ENCODE data around the gene YBEY. TPM values are rescaled to one million over a fixed set of nuclear protein-coding genes. Genes with fewer than 3 reads are reported as not detected.

The YBEY gene
- total and polyA plus RNA-seq, 2 donors: 17.2 to 27.8 TPM

DNA sequence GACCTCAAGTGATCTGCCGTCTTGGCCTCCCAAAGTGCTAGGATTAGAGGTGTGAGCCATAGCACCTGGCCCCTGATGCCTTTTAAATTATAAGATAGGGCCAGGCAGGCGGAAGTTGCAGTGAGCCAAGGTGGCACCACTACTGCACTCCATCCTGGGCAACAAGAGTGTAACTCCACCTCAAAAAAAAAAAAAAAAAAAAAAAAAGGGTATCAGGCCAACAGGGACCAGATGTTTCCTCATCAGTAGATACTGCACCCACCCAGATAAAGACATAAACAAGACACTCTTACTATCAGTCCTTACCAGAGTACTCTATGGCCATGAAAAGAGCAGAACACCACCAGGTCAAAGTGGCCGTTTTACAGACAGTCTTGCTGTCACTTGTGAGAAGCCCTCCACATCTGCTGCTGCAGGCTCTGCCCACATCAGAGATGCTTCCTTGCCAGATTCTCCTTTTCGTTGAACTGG, 34.2 kb downstream of the YBEY start:
- Histone ChIP-seq H3K36me3 (ENCODE audit: control insufficient read depth in 2 of 2, insufficient read depth in 2 of 2, low read length in 1 of 2) (peaks cover 27 to 29% of the 10 kb centered on the region in 2 donors), H3K4me1 (ENCODE audit: control insufficient read depth in 2 of 2, insufficient read depth in 2 of 2, low read length in 2 of 2) (peaks cover 15 to 41% of the 10 kb centered on the region in 2 donors), H3K4me3 (ENCODE audit: low read length in 2 of 2) (peak overlapping the region; percentile 21 to 98), H3K27ac (ENCODE audit: low read depth in 1 of 2, low read length in 1 of 2) (peak overlapping the region; percentile 58 to 60), H3K27me3 (ENCODE audit: control insufficient read depth in 2 of 2, insufficient read depth in 1 of 2, low read length in 1 of 2) (no peaks in the 10 kb centered on the region), H3K9me3 (ENCODE audit: control insufficient read depth in 2 of 2, insufficient read depth in 1 of 2, low read length in 1 of 2) (no peaks in the 10 kb centered on the region)
- 9% methylated on average over 4 of the region's 4 CpGs for WGBS
- DNase-seq (ENCODE audit: low read depth in 6 of 9, low spot score in 9 of 9): peak in 2 of 9 donors; percentile 13 to 47

DNA sequence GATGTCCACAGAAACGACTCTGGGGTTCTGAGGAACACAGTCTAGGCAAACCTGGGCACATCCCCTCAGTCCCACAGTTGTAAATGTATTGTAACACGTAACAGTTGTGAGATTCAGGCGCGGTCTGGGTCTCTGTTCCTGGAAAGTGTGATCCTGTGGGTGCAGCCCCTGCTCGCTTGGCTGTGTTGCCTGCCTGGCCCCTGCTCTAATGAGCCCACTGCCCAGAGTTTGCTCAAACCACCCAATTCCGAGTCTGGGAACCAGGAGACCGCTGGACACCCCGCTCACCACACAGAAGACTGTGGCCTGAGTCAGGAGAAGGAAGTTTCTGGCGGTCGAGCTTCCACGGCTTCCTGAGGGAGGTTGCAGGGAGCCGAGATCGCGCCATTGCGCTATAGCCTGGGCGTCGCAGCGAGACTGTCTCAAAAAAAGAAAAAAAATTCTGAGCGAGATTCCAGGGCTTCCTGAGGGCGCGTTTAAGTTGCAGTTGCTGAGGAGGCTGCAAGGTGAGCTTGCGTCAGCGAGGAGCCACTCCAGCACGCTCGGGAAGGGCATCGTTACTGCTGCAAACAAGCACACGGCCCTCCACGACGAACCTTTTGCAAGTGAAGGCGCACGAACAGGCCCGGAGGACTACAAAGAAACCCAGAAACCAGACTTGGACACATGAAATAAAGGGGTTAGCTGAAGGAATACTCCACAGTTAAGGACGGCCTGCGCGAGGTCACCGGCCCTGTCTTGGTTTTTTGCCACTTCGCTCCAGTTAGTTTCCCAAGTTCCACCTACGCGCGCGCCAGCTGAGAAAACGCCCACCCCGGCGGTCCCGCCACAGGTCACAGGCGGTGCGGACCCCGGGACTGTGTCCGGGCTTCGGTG, 36.4 kb downstream of the YBEY start:
- peak in 3 of 9 donors; percentile 12 to 36 (median 13) for DNase-seq (ENCODE audit: low read depth in 6 of 9, low spot score in 9 of 9)
- H3K27me3 ChIP-seq (ENCODE audit: control insufficient read depth in 2 of 2, insufficient read depth in 1 of 2, low read length in 1 of 2): no peaks in the 10 kb centered on the region
- H3K4me1 ChIP-seq (ENCODE audit: control insufficient read depth in 2 of 2, insufficient read depth in 2 of 2, low read length in 2 of 2): peaks cover 19 to 45% of the 10 kb centered on the region in 2 donors
- H3K27ac ChIP-seq (ENCODE audit: low read depth in 1 of 2, low read length in 1 of 2): peak overlapping the region; percentile 36 to 83
- peaks cover 20 to 21% of the 10 kb centered on the region in 2 donors for H3K36me3 ChIP-seq (ENCODE audit: control insufficient read depth in 2 of 2, insufficient read depth in 2 of 2, low read length in 1 of 2)
- H3K9me3 ChIP-seq (ENCODE audit: control insufficient read depth in 2 of 2, insufficient read depth in 1 of 2, low read length in 1 of 2): no peaks in the 10 kb centered on the region
- H3K4me3 ChIP-seq (ENCODE audit: low read length in 2 of 2): peak overlapping the region; percentile 98
- WGBS: 2% methylated on average over 50 of the region's 50 CpGs

DNA sequence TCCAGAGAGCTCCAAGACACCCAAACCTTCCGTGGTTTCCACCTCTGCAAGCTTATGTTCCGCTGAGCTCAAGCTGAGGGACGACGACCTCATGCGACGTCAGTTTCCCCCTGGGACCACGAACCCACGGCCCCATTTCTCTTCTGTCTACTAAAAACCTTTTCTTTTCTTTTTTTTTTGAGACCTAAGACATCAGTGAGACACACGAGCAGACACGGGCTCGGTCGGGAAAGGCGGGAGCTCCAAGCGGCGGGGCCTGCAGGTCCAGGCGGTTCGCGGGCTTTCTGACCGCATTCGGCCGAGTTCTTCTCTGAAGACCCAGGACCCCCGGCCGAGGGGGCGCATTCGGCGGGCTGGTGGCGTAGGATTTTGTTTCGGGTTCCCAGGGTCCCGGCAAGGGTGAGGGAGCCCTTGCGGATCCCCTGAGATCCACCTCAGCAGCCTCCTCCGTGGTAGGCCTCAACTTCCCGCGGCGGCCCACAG, 37.1 kb downstream of the YBEY start:
- H3K27me3 ChIP-seq (ENCODE audit: control insufficient read depth in 2 of 2, insufficient read depth in 1 of 2, low read length in 1 of 2): no peaks in the 10 kb centered on the region
- peaks cover 19 to 45% of the 10 kb centered on the region in 2 donors for H3K4me1 ChIP-seq (ENCODE audit: control insufficient read depth in 2 of 2, insufficient read depth in 2 of 2, low read length in 2 of 2)
- peak in 3 of 9 donors; percentile 3 to 18 (median 9) for DNase-seq (ENCODE audit: low read depth in 6 of 9, low spot score in 9 of 9)
- no peaks in the 10 kb centered on the region for H3K9me3 ChIP-seq (ENCODE audit: control insufficient read depth in 2 of 2, insufficient read depth in 1 of 2, low read length in 1 of 2)
- H3K27ac ChIP-seq (ENCODE audit: low read depth in 1 of 2, low read length in 1 of 2): peak overlapping the region in 1 of 2 donors; percentile 83
- under 1% methylated on average over 34 of the region's 34 CpGs for WGBS
- H3K4me3 ChIP-seq (ENCODE audit: low read length in 2 of 2): peak overlapping the region; percentile 98
- H3K36me3 ChIP-seq (ENCODE audit: control insufficient read depth in 2 of 2, insufficient read depth in 2 of 2, low read length in 1 of 2): peaks cover 18 to 22% of the 10 kb centered on the region in 2 donors

DNA sequence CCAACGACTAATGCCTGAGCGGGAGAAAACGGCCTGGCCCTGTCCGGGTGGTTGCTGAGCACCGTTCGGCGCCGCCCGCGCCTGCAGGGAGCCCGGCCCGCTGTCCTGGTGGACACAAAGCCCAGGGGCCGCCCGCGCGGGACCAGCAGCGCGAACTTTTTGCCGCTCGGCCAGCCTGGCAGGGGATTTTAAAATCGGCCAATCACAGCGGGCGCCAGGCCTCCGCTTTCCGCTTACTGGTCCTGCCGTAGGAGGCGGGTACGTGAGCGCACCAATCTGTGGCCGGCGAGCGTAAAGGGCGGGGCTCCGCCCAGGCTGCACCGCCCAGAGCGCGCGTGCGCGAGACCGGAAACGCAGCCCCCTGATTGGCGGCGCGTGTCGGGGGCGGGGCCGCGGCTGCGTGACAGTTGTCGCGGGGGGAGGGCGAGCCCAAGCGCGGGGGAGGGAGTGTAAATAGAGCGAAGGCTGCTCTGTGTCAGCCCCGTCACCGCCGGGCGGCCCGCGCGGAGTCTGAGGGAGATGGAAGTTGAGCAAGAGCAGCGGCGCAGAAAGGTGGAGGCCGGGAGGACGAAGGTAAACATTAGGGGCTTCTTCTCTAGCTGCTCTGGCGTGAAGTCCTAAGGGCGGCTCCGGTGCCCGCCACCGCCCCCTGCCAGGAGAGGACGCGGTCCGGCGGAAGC, 37.7 kb downstream of the YBEY start, which contains the start of the genes C21orf58 and PCNT:
Gene C21orf58, minus strand, starts transcription at position 161 of the 680 bp plus-strand sequence. CDS start 1,132 bp downstream, outside the sequence.
Gene PCNT, plus strand, starts transcription at position 447 of the 680 bp plus-strand sequence. Its CDS starts 73 bp downstream, at position 520.
- Histone ChIP-seq H3K36me3 (ENCODE audit: control insufficient read depth in 2 of 2, insufficient read depth in 2 of 2, low read length in 1 of 2) (peaks cover 14 to 21% of the 10 kb centered on the region in 2 donors), H3K9me3 (ENCODE audit: control insufficient read depth in 2 of 2, insufficient read depth in 1 of 2, low read length in 1 of 2) (no peaks in the 10 kb centered on the region), H3K27ac (ENCODE audit: low read depth in 1 of 2, low read length in 1 of 2) (peak within 1 kb of the TSS; percentile 100), H3K4me3 (ENCODE audit: low read length in 2 of 2) (peak within 1 kb of the TSS; percentile 98), H3K4me1 (ENCODE audit: control insufficient read depth in 2 of 2, insufficient read depth in 2 of 2, low read length in 2 of 2) (peaks cover 19 to 42% of the 10 kb centered on the region in 2 donors), H3K27me3 (ENCODE audit: control insufficient read depth in 2 of 2, insufficient read depth in 1 of 2, low read length in 1 of 2) (no peaks in the 10 kb centered on the region)
- peak; percentile 90 to 98 (median 95) for DNase-seq (ENCODE audit: low read depth in 6 of 9, low spot score in 9 of 9)
- under 1% methylated on average over 76 of the region's 76 CpGs for whole genome bisulfite sequencing

DNA sequence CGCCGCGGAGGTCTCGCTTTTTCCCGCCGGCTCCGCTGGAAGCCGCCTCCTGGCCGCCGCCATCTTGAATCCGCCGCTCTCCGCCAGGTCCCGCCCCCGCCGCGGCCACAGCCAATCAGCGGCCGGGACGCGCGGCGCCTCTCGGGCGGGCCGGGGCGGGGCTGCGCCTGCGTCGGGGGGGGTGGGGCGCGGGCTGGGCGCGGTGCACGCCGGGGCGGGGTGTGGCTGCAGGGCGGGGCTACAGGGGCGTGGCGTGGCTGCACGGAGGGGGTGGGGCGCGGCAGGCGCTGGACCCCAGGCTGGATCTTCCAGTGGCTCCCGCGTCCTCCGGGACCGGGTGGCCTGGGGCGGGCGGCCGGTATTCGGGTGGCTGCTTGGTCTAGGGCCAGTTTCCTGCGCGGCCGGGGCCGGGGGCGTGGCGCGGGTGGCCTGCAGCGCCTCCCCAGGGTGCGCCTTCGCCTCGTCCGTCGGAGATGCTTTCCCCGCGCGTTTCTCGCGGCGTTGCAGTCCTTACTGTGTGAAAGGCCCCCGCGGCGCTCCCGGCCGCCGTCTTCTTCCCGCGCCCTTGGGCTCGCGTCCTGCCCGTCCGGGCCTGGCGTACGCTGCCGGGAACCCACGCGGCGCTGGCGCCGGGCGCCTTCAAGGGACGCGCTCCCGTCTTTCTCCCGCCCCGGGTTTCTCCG, 38.4 kb downstream of the YBEY start:
- Histone ChIP-seq H3K36me3 (ENCODE audit: control insufficient read depth in 2 of 2, insufficient read depth in 2 of 2, low read length in 1 of 2) (peaks cover 17 to 22% of the 10 kb centered on the region in 2 donors), H3K4me3 (ENCODE audit: low read length in 2 of 2) (peak overlapping the region; percentile 98), H3K27ac (ENCODE audit: low read depth in 1 of 2, low read length in 1 of 2) (peak overlapping the region; percentile 100), H3K9me3 (ENCODE audit: control insufficient read depth in 2 of 2, insufficient read depth in 1 of 2, low read length in 1 of 2) (no peaks in the 10 kb centered on the region), H3K27me3 (ENCODE audit: control insufficient read depth in 2 of 2, insufficient read depth in 1 of 2, low read length in 1 of 2) (no peaks in the 10 kb centered on the region), H3K4me1 (ENCODE audit: control insufficient read depth in 2 of 2, insufficient read depth in 2 of 2, low read length in 2 of 2) (peaks cover 19 to 38% of the 10 kb centered on the region in 2 donors)
- peak in 8 of 9 donors; percentile 54 to 90 (median 73) for DNase-seq (ENCODE audit: low read depth in 6 of 9, low spot score in 9 of 9)
- WGBS: under 1% methylated on average over 98 of the region's 98 CpGs

DNA sequence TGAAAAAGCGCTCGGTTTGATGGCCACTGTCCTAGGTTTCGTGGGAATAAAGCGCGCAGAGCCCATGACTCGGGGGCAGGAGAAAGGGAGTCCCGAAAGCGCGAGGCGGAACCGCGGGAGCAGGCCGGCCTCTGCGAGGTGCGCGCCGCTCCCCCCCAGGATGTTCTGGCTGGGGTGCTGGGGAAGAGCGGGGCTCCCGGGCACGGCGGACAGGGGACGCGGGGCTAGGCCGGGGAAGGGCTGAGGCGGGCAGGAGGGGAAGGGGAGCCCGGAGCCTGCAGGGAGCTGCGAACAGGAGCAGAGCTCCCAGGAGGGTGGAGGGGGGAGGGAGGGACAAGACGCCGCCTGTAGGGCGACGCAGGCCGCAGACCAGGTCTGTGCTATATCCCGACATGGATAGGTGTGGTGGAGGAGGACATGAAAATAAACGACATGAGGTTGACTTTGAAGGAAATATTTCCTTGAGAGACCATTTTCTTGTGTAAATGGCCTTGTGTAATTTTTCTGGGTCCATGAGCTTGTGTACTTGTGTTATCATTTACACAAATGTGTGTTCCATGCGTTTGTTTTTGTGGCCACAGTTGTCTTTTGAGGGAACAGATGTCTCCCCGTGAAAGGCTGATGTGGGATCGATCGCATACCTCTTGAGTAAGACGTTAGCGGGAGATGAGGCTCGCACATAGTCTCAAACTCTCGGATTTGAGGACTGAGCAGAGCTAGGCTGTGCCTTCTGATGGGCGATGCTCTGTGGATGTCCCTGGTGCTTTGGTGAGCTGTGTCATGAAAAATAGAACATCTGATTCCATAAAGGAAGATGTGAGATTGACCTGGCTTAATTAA, 39.2 kb downstream of the YBEY start:
- Histone ChIP-seq H3K36me3 (ENCODE audit: control insufficient read depth in 2 of 2, insufficient read depth in 2 of 2, low read length in 1 of 2) (peaks cover 23 to 29% of the 10 kb centered on the region in 2 donors), H3K9me3 (ENCODE audit: control insufficient read depth in 2 of 2, insufficient read depth in 1 of 2, low read length in 1 of 2) (no peaks in the 10 kb centered on the region), H3K27me3 (ENCODE audit: control insufficient read depth in 2 of 2, insufficient read depth in 1 of 2, low read length in 1 of 2) (no peaks in the 10 kb centered on the region), H3K4me3 (ENCODE audit: low read length in 2 of 2) (peak overlapping the region; percentile 65 to 98), H3K27ac (ENCODE audit: low read depth in 1 of 2, low read length in 1 of 2) (peak overlapping the region in 1 of 2 donors; percentile 100), H3K4me1 (ENCODE audit: control insufficient read depth in 2 of 2, insufficient read depth in 2 of 2, low read length in 2 of 2) (peaks cover 19 to 33% of the 10 kb centered on the region in 2 donors)
- DNase-seq (ENCODE audit: low read depth in 6 of 9, low spot score in 9 of 9): peak in 3 of 9 donors; percentile 6 to 28 (median 28)
- 12% methylated on average over 43 of the region's 43 CpGs for WGBS

DNA sequence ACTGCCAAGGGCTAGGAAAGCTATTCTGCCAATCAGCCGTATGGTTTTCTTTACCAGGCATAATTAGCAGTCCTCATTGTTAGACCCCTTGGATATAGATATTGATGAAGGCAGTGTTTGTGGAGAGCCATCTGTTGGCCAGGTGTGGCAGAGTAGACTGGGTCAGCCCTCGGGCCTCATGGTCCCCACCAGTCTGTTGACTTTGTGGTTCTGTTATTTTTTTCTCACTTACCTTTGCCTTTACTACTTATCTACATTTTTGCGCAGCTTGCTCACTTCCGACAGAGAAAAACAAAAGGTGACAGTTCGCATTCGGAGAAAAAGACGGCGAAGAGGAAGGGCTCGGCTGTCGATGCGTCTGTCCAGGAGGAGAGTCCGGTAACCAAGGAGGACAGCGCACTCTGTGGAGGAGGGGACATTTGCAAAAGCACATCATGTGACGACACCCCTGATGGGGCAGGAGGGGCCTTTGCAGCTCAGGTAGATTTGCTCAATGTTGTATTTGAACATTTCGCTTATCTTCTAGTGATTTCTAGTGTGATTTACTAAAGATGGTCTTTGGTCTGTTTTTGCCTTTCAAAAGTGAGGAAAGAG, 40.1 kb downstream of the YBEY start:
- H3K36me3 ChIP-seq (ENCODE audit: control insufficient read depth in 2 of 2, insufficient read depth in 2 of 2, low read length in 1 of 2): peaks cover 25 to 32% of the 10 kb centered on the region in 2 donors
- no peak overlapping the region for H3K27ac ChIP-seq (ENCODE audit: low read depth in 1 of 2, low read length in 1 of 2)
- H3K4me1 ChIP-seq (ENCODE audit: control insufficient read depth in 2 of 2, insufficient read depth in 2 of 2, low read length in 2 of 2): peaks cover 19 to 25% of the 10 kb centered on the region in 2 donors
- H3K4me3 ChIP-seq (ENCODE audit: low read length in 2 of 2): no peak overlapping the region
- no peaks in the 10 kb centered on the region for H3K9me3 ChIP-seq (ENCODE audit: control insufficient read depth in 2 of 2, insufficient read depth in 1 of 2, low read length in 1 of 2)
- WGBS: 99% methylated on average over 15 of the region's 15 CpGs
- DNase-seq (ENCODE audit: low read depth in 6 of 9, low spot score in 9 of 9): no peak
- no peaks in the 10 kb centered on the region for H3K27me3 ChIP-seq (ENCODE audit: control insufficient read depth in 2 of 2, insufficient read depth in 1 of 2, low read length in 1 of 2)
